ENCODE results near the gene ANKRD23.

The ANKRD23 gene

DNA sequence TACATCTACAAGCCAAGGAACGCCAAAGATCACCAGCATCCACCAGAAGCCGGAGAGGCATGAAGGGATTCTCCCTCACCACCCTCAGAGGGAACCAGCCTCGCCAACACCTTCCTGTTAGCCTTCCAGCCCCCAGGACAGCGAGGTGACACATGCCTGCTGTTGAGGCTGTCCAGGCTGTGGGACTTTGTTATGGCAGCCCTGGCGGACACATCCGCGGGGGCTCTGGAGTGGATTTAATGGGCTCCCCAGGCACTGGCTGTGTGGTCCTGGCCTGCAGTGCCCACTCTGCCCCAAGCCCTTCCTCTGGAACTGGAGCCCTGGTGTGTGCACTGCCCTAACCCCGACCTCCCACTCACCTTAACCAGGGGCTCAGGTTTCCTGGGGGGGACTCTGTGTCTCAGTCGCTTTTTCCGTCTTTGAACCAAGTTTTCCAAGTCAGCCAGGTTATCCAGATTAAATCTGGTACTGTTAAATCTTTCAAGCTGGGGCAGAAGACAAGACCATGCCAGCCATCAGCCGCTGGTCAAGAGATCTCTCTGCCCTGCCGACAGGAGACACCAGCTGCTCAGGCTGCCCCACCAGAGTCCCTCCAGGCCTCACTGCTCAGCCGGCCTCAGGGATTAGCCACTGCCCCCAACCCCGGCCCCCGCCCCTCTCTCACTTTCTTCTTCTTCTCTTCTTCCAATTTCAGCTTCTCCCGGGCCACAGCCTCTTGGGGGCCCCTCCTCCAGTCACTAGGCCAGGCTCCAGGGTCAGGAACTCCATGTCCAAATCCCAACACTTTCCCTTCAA, 1.9 kb downstream of the ANKRD23 start:
- H3K9ac ChIP-seq: no peak overlapping the region
- no peak overlapping the region for H2AFZ ChIP-seq (ENCODE audit: low read depth)
- H3K79me2 ChIP-seq (ENCODE audit: insufficient read depth, low read depth): peaks cover 10% of the 10 kb centered on the region; the same call in 1 of the 2 replicates
- no peak overlapping the region for H3K4me2 ChIP-seq
- TF ChIP-seq, protein P1, sequence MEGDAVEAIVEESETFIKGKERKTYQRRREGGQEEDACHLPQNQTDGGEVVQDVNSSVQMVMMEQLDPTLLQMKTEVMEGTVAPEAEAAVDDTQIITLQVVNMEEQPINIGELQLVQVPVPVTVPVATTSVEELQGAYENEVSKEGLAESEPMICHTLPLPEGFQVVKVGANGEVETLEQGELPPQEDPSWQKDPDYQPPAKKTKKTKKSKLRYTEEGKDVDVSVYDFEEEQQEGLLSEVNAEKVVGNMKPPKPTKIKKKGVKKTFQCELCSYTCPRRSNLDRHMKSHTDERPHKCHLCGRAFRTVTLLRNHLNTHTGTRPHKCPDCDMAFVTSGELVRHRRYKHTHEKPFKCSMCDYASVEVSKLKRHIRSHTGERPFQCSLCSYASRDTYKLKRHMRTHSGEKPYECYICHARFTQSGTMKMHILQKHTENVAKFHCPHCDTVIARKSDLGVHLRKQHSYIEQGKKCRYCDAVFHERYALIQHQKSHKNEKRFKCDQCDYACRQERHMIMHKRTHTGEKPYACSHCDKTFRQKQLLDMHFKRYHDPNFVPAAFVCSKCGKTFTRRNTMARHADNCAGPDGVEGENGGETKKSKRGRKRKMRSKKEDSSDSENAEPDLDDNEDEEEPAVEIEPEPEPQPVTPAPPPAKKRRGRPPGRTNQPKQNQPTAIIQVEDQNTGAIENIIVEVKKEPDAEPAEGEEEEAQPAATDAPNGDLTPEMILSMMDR (conservative IDR thresholded peaks at IDR 0.05; ENCODE audit: low read depth, low read length): no peak
- H3K4me1 ChIP-seq (ENCODE audit: low read depth, poor library complexity, severe bottlenecking): peaks cover 81% of the 10 kb centered on the region
- H3K27ac ChIP-seq: no peak overlapping the region; the same call in 1 of the 2 replicates
- no peaks in the 10 kb centered on the region for H3K27me3 ChIP-seq (ENCODE audit: insufficient read depth, low read depth)
- peaks cover 3% of the 10 kb centered on the region; the same call in 1 of the 2 replicates for H3K36me3 ChIP-seq (ENCODE audit: insufficient read depth)
- no peak overlapping the region for H3K4me3 ChIP-seq (IDR thresholded peaks at IDR 0.05; ENCODE audit: insufficient read depth, low read depth, low read length)
- no peaks in the 10 kb centered on the region for H4K20me1 ChIP-seq (ENCODE audit: insufficient read depth)

DNA sequence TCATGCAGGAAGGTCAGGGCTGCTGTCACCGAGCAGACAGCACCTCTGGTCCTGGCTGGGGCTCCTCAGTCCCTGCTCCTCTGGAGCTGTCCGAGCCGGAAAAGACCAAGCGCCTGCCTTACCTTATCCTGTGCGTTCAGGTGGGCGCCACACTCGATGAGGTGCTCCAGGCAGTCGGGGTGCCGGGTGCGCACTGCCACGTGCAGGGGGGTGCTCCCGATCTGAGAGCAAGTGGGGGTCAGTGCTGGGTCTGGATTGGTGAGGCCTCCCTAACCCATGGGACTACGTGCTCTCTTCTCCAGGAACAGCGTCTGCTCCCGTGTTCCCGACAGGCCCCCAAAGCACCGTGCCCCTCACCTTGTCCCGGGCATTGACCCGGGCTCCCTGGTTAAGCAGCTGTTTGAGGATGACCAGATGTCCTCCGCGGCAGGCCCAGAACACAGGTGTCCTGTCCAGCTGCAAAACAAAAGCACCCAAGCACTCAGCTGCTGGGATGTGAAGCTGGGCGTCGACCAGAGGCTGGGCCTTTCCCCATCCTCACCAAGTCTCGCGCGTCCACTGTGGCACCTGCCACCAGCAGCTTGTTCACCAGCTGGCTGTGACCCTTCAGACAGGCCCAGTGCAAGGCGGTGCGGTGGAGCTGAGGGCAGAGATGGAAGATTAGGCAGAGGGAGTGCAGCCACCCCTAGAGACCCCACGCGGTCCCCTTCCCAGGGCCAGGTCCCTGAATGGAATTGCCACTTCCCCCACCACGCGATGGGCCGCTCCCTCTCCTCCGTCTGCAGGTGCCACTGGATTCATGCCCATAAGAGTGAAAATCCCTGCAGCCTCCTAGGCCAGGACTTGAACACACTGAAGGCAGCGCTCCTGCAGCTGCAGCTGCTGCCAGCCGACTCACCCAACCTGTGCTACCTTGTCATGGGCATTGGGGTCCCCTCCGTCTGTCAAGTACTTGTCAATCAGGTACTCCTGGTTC, 3.7 kb downstream of the ANKRD23 start:
- TF ChIP-seq, protein P1 (conservative IDR thresholded peaks at IDR 0.05; ENCODE audit: low read depth, low read length): no peak
- H2AFZ ChIP-seq (ENCODE audit: low read depth): no peak overlapping the region
- no peaks in the 10 kb centered on the region for H3K79me2 ChIP-seq (ENCODE audit: insufficient read depth, low read depth)
- no peaks in the 10 kb centered on the region for H3K27me3 ChIP-seq (ENCODE audit: insufficient read depth, low read depth)
- no peaks in the 10 kb centered on the region for H3K36me3 ChIP-seq (ENCODE audit: insufficient read depth)
- H3K4me3 ChIP-seq (IDR thresholded peaks at IDR 0.05; ENCODE audit: insufficient read depth, low read depth, low read length): no peak overlapping the region
- no peak overlapping the region; the same call in 1 of the 2 replicates for H3K9ac ChIP-seq
- H3K4me2 ChIP-seq: peak overlapping the region; percentile 29; the same call in 1 of the 2 replicates
- H4K20me1 ChIP-seq (ENCODE audit: insufficient read depth): no peaks in the 10 kb centered on the region
- peaks cover 69% of the 10 kb centered on the region for H3K4me1 ChIP-seq (ENCODE audit: low read depth, poor library complexity, severe bottlenecking)
- H3K27ac ChIP-seq: peak overlapping the region; percentile 55; the same call in 1 of the 2 replicates

DNA sequence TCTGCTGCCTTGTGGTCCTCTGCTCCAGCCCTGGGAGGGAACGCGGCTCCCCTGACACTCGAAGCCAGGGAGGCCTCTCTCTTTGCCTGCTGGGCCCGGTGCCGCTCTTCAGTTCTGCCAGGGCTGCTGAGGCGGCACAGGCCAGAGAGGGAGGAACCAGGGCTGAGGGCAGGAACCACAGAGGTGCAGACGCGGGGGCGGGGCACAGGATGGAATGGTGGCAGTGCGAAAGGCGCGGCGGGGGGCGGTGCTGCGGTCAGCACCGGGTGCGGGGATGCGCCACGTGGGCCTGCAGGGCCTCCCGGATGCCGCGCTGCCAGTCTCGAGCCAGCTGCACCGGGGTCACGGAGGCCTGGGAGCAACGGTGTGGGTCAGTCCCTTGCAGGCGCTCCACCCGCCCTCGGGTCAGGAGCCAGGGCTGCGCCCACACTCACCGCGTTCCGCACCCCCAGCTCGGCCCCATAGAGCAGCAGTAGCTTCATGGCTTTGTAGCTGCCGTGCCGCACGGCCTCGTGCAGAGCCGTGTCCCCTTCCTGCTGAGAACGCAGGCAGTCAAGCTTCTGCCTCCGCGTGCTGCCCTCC, 4.4 kb downstream of the ANKRD23 start:
- no peak overlapping the region for H3K4me3 ChIP-seq (IDR thresholded peaks at IDR 0.05; ENCODE audit: insufficient read depth, low read depth, low read length)
- no peaks in the 10 kb centered on the region for H3K36me3 ChIP-seq (ENCODE audit: insufficient read depth)
- TF ChIP-seq, protein P1 (conservative IDR thresholded peaks at IDR 0.05; ENCODE audit: low read depth, low read length): no peak
- peak overlapping the region; percentile 55 for H3K27ac ChIP-seq
- no peak overlapping the region; the same call in 1 of the 2 replicates for H3K9ac ChIP-seq
- H2AFZ ChIP-seq (ENCODE audit: low read depth): no peak overlapping the region
- H3K79me2 ChIP-seq (ENCODE audit: insufficient read depth, low read depth): no peaks in the 10 kb centered on the region
- peak overlapping the region; percentile 37 for H3K4me2 ChIP-seq
- no peaks in the 10 kb centered on the region for H3K27me3 ChIP-seq (ENCODE audit: insufficient read depth, low read depth)
- H4K20me1 ChIP-seq (ENCODE audit: insufficient read depth): no peaks in the 10 kb centered on the region
- peaks cover 63% of the 10 kb centered on the region for H3K4me1 ChIP-seq (ENCODE audit: low read depth, poor library complexity, severe bottlenecking)

All from KMS-11 (cell line).